Pulmonary artery endothelial cell (primary cell): ENCODE data around the gene THSD4. TPM values are rescaled to one million over a fixed set of nuclear protein-coding genes. Genes with fewer than 3 reads are reported as not detected.
"Not testable (repeated sequence)": the region's sequence is repeated elsewhere in the genome, so short reads cannot be mapped to it uniquely, and the experiment has no call there.

ENCODE experiments used
- DNase-seq: peaks from one replicate; pipeline ENCODE4 v3.0.0-alpha.2; 2011; ENCODE audit warnings: low read depth, low spot score
- total RNA-seq: library from RNA; depleted of rRNA; stranded (reverse); fragments of >200 nt; gene quantifications from 2 replicates; pipeline ENCODE4 v1.2.3, GENCODE V29; 2014

Gene THSD4
- total RNA-seq, 1 donor from 2014 or later, result 35.2 TPM

- no peak for DNase-seq
Measured at GRCh38 chr15:71654042-71654719, 538.9 kb downstream of the THSD4 start.

DNA sequence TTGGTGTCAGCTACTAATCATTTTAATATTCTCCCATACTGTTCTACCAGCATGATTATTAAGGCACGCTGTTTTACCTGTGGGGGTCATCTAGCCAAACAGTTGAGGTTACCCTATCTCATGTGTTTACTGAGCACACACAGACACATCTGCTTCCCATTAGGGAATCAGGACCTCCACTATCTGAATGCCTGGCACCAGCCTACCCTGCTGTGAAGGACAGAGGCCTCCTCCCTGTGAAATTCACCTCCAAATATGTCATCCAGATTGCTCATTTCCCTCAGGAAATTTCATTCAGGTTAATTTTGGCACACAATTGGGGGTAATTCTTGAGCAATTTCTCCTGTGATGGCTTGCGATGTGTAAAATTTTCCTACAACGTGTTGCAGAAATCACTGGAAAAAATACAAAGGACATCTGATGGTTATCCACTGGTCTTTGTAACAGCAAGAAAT is 539.5 kb downstream of the THSD4 start:
- DNase-seq, result peak; percentile 29

- no peak for DNase-seq
Measured at GRCh38 chr15:71656425-71656824, 541.2 kb downstream of the THSD4 start.

DNA sequence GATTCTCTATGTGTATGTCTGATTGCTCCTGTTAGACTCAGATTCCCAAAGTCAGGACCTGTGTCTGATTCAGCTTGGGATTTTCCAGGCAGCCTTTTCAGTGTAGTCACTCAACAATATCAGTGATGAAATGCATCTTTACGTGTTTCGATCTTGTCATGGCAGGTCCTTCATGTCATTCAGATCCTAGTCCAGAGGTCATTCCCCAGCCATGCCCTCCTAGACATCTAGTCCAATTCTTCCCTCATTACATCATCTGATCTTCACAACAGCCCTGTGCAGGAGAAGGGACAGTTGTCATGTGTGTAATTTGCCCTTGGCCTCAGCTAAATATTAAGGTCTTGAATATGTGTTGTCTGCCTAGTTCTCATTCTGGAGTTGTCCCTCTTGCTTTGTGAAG is 541.9 kb downstream of the THSD4 start:
- DNase-seq, result no peak

- DNase-seq, result no peak
Measured at GRCh38 chr15:71658036-71658435, 542.8 kb downstream of the THSD4 start.

DNA sequence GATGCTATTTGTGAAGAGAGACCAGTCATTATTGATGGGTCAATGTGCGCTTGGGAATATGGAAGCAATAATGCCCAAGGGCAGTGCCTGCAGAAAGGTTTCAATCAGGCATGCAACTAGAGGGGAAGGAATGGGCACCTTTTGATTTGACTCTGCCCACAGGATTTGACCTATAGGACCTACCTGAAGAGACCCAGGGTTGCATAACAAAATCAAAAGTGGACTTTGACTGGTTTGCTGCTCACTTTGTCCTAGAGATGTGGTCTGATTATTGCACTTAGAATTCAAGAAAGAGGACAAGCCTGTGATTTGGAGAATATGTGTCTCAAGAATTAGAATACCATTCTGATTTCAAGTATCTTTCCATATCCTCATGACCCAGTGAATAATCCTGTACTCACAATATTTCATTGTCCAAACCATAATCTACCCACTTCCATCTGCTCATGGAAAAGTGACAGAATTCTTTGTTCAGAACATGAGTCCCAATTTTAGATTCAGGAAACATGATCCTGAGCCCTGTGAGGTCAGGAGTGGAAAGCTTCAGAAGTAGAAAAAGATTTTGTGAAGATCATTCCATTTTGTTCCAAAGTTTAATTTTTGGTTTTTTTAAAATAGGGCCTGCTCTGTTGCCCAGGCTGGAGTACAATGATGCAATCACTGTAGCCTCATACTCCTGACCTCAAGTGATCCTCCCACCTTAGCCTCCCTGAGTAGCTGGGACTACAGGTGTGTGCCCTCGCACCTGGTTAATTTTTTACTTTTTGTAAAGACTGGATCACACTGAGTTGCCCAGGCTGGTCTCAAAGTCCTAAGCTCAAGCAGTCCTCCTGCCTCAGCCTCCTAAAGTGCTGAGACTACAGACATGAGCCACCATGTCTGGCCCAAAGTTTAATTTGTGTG is 543.8 kb downstream of the THSD4 start:
- no peak for DNase-seq

GRCh38 chr15:71659730-71660067 is 544.4 kb downstream of the THSD4 start:
- DNase-seq, result no peak

DNA sequence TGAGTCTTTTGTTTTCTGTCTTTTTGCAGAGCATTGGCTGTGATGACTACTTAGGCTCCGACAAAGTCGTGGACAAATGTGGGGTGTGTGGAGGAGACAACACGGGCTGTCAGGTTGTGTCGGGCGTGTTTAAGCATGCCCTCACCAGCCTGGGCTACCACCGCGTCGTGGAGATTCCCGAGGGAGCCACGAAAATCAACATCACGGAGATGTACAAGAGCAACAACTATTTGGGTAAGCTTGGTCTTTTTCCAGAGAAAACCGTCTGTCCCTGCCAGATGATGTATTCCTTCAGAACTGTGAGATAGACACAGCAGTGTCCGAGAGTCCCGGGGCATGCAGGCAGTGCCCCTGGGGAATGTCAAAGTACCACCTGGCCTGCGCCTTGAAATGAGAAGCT is 545.2 kb downstream of the THSD4 start:
- no peak for DNase-seq

GRCh38 chr15:71662306-71662705 is 547.0 kb downstream of the THSD4 start:
- no peak for DNase-seq

DNA sequence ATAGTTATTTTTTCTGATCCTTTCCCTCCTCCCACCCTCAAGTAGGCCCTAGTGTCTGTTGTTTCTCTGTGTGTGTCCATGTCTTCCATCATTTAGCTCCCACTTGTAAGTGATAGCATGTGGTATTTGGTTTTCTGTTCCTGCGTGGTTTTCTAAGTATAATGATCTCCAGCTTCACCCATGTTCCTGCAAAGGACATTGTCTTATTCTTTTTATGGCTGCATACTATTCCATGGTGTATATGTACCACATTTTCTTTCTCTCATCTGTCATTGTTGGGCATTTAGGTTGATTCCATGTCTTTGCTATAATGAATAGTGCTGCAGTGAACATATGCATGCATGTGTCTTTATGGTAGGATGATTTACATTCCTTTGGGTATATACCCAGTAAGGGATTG is 549.4 kb downstream of the THSD4 start:
- no peak for DNase-seq

- no peak for DNase-seq
Measured at GRCh38 chr15:71666763-71667620, 551.7 kb downstream of the THSD4 start.

DNA sequence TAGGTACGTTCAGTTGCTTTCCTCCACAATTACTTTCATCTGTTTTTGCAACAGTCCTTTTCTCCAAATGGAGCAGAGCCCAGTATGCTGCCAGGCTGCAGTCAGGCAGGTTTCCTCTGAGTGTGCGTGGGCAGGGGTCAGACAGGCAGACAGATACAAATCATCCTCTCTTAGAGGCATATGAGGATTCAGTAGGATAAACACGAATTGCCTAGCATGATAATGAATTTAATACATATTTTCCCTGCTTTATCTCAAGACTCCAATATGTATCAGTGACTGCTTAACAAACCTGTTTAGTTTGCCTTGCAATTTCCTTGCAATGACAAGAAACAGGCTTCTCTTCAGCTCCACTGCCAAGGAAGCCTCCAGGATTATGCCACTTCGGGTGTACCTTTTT is 554.4 kb downstream of the THSD4 start:
- no peak for DNase-seq

DNA sequence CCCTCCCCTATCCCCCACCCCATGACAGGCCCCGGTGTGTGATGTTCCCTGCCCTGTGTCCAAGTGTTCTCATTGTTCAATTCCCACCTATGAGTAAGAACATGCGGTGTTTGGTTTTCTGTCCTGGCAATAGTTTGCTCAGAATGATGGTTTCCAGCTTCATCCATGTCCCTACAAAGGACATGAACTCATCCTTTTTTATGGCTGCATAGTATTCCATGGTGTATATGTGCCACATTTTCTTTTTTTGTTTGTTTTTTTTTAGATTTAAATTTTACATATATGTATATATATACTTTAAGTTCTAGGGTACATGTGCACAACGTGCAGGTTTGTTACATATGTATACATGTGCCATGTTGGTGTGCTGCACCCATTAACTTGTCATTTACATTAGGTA is 555.0 kb downstream of the THSD4 start:
- not testable (repeated sequence) for DNase-seq

- no peak for DNase-seq
Measured at GRCh38 chr15:71674354-71674753, 559.1 kb downstream of the THSD4 start.

DNA sequence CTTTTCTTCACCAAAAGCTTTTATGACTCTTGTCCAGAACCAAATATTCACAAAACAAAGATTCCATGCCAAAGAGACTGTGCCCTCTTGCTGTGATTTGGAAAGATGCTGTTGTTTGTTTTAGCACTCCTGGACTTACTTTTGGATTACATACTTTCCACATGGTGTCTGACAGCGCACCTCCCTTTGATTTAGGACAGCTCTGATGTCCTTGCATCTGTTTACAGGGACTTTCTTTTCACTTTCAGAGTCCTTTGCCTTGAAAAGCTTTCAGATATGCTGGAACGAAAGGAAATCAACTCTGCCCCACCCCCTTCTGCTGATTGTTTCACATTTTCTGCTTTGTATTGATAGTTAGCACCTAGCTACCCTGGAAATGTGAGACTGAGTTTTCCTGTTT is 562.1 kb downstream of the THSD4 start:
- no peak for DNase-seq

- DNase-seq, result no peak
Measured at GRCh38 chr15:71677766-71678165, 562.5 kb downstream of the THSD4 start.

DNA sequence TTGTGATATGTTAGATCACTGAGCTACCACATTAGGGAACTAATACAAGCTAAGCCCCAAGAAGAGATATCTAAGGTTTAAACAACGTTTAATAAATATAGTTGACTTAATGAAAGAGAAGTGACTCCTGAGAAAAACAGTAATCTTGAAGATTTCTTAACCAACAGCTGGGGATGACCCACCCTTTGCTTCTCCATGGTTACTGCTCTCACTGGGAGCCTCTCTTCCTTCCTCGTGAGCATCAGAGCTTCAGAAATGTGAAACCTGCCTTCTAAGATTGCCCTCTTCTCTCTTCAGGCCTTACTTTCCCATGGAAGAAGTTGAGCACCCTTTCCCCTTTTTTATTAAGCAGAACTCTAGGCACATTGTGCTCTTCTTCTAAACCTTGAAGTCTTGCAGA is 562.9 kb downstream of the THSD4 start:
- DNase-seq, result no peak

GRCh38 chr15:71678605-71679004 is 563.3 kb downstream of the THSD4 start:
- no peak for DNase-seq

- no peak for DNase-seq
Measured at GRCh38 chr15:71679223-71679792, 564.0 kb downstream of the THSD4 start.

GRCh38 chr15:71679793-71680353 is 564.6 kb downstream of the THSD4 start:
- DNase-seq, result peak; percentile 20

DNA sequence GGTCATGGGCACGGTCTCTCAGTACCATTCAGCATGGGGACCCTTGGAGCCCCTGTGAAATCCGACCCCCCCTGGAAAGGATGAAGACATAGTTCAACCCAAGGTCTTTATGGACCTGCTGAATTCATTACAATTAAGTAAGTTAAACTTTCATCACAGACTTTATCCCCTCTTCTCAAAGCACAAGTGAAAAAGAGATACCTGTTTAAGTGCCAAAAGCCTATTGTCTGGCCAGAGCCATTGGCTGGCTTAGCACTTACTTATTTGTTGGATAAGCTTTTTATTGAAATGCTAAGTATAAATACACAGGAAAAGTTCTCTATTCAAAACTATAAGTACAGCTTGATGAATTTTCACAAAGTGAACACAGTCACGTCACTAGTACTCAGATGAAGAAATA is 566.7 kb downstream of the THSD4 start:
- no peak for DNase-seq
